Gastroesophageal sphincter (tissue), 4 donors: ENCODE results near the gene MIEN1. TPM values are rescaled to one million over a fixed set of nuclear protein-coding genes. Genes with fewer than 3 reads are reported as not detected.

Source experiments
- ATAC-seq: fragments of 150-250 bp; one replicate; pipeline ENCODE4 v1.9.1; 2016; ENCODE audit warnings: mild to moderate bottlenecking, moderate library complexity
- H3K27ac ChIP-seq, 4 donors: fragments of 200-600 bp; sonication (generic) in 3 of 4; 1 replicate in 3 of 4; 2 replicates in 1 of 4; pipeline ENCODE4 v1.5.1; 2016 to 2019
- H3K27me3 ChIP-seq: fragments of 200-600 bp; sonication (generic); one replicate; pipeline ENCODE4 v1.5.1; 2019
- H3K36me3 ChIP-seq, 2 donors: fragments of 200-600 bp; sonication (generic); one replicate each; pipeline ENCODE4 v1.5.1; 2019; ENCODE audit warnings: control low read depth in 1 of 2
- H3K4me1 ChIP-seq, 3 donors: fragments of 200-600 bp; sonication (generic); 1 replicate in 2 of 3; 2 replicates in 1 of 3; pipeline ENCODE4 v1.5.1; 2016 to 2019; ENCODE audit warnings: control low read depth in 2 of 3
- H3K4me3 ChIP-seq, 2 donors: fragments of 200-600 bp; sonication (generic); one replicate each; pipeline ENCODE4 v1.5.1; 2019; ENCODE audit warnings: mild to moderate bottlenecking in 1 of 2, moderate library complexity in 1 of 2
- H3K9me3 ChIP-seq, 3 donors: fragments of 200-600 bp; sonication (generic); one replicate each; pipeline ENCODE4 v1.5.1; 2017 to 2019; ENCODE audit warnings: control low read depth in 2 of 3
- CTCF ChIP-seq, 4 experiments: fragments of 200-600 bp in 2 of 4; fragments of 450-650 bp in 2 of 4; sonication (generic) in 1 of 4; IDR thresholded peaks; one replicate each; pipeline ENCODE4 v1.5.1; 2017 to 2019; ENCODE audit warnings: antibody characterized with exemption in 4 of 4, mild to moderate bottlenecking in 2 of 4, moderate library complexity in 2 of 4
- EP300 ChIP-seq: sonication (generic); formaldehyde crosslinking; IDR thresholded peaks from one replicate; pipeline ENCODE4 v1.6.1; 2017; ENCODE audit warnings: antibody characterized with exemption, mild to moderate bottlenecking
- POLR2A ChIP-seq, 2 donors: fragments of 450-650 bp; IDR thresholded peaks; one replicate each; pipeline ENCODE4 v1.6.1; 2017; ENCODE audit warnings: antibody characterized with exemption in 2 of 2, mild to moderate bottlenecking in 2 of 2, moderate library complexity in 1 of 2
- POLR2AphosphoS5 ChIP-seq: sonication (generic); formaldehyde crosslinking; IDR thresholded peaks from one replicate; pipeline ENCODE4 v1.6.1; 2017; ENCODE audit warnings: antibody characterized with exemption
- WGBS, 2 donors: methylation state at CpG; one replicate each; pipeline ENCODE4 v1.1.5; 2018; ENCODE audit warnings: low coverage in 1 of 2; 5-methylcytosine and 5-hydroxymethylcytosine counted together
- total RNA-seq, 4 donors: library from RNA; depleted of rRNA; stranded (reverse); fragments of >200 nt; gene quantifications; one replicate each; pipeline ENCODE4 v1.1.0, GENCODE V29; 2016

MIEN1 gene
- total RNA-seq, 4 donors from 2014 or later: 39.4 to 72.4 (median 45.2) TPM

- Histone ChIP-seq H3K27me3 (no peaks in the 10 kb centered on the region), H3K36me3 (peaks cover 0 to 30% of the 10 kb centered on the region in 2 donors), H3K27ac (peak within 1 kb of the TSS; percentile 55 to 93 (median 90)), H3K9me3 (no peaks in the 10 kb centered on the region), H3K4me1 (peaks cover 0 to 20% (median 8%) of the 10 kb centered on the region in 3 donors), H3K4me3 (peak within 1 kb of the TSS; percentile 69 to 76)
- 1 to 3% methylated on average over 10 to 14 of the region's 45 CpGs for WGBS, 2 donors
- peak in 1 of 4 experiments; percentile 24 for TF ChIP-seq CTCF (IDR thresholded peaks at IDR 0.05)
- no peak for TF ChIP-seq EP300
- peak; percentile 45 for TF ChIP-seq POLR2AphosphoS5
- peak in 1 of 2 donors; percentile 33 for TF ChIP-seq POLR2A (IDR thresholded peaks at IDR 0.05)
- ATAC-seq: peak; percentile 94
Observed at GRCh38 chr17:39687546-39688474, 42.5 kb downstream of the MIEN1 start, which contains the start of gene PGAP3. TSS of gene PGAP3 (minus strand) at chr17:39688057. CDS start at chr17:39688014, 43 bp downstream.

GRCh38 chr17:39687101-39687545 is 43.2 kb downstream of the MIEN1 start:
- Histone ChIP-seq H3K27me3 (no peaks in the 10 kb centered on the region), H3K27ac (peak overlapping the region in 3 of 4 donors; percentile 90 to 93 (median 91)), H3K4me1 (peaks cover 0 to 20% (median 8%) of the 10 kb centered on the region in 3 donors), H3K36me3 (peaks cover 0 to 34% of the 10 kb centered on the region in 2 donors), H3K4me3 (peak overlapping the region; percentile 69 to 76), H3K9me3 (no peaks in the 10 kb centered on the region)
- WGBS, 2 donors: 44 to 80% methylated on average over 1 to 5 of the region's 6 CpGs
- TF ChIP-seq POLR2A (IDR thresholded peaks at IDR 0.05) (no peak), EP300 (no peak), CTCF (IDR thresholded peaks at IDR 0.05) (no peak), POLR2AphosphoS5 (no peak)
- no peak for ATAC-seq

GRCh38 chr17:39684369-39685192 is 45.8 kb downstream of the MIEN1 start:
- Histone ChIP-seq H3K4me1 (peaks cover 0 to 20% (median 8%) of the 10 kb centered on the region in 3 donors), H3K4me3 (no peak overlapping the region), H3K27ac (no peak overlapping the region), H3K27me3 (no peaks in the 10 kb centered on the region), H3K9me3 (no peaks in the 10 kb centered on the region), H3K36me3 (peaks cover 0 to 56% of the 10 kb centered on the region in 2 donors)
- TF ChIP-seq EP300 (no peak), POLR2AphosphoS5 (no peak), POLR2A (IDR thresholded peaks at IDR 0.05) (no peak), CTCF (IDR thresholded peaks at IDR 0.05) (no peak)
- no peak for ATAC-seq
- WGBS, 2 donors: 80 to 88% methylated on average over 1 to 3 of the region's 12 CpGs

- Histone ChIP-seq H3K36me3 (peaks cover 0 to 67% of the 10 kb centered on the region in 2 donors), H3K9me3 (no peaks in the 10 kb centered on the region), H3K4me3 (no peak overlapping the region), H3K4me1 (peaks cover 0 to 16% (median 2%) of the 10 kb centered on the region in 3 donors), H3K27ac (no peak overlapping the region), H3K27me3 (no peaks in the 10 kb centered on the region)
- TF ChIP-seq POLR2A (IDR thresholded peaks at IDR 0.05) (no peak), CTCF (IDR thresholded peaks at IDR 0.05) (no peak), EP300 (no peak), POLR2AphosphoS5 (no peak)
- WGBS, 2 donors: 92 to 100% methylated on average over 2 to 5 of the region's 9 CpGs
- no peak for ATAC-seq
Observed at GRCh38 chr17:39683295-39683939, 46.9 kb downstream of the MIEN1 start.
